Aorta (tissue), 5 donors: ENCODE results near the gene DOK6. TPM values are rescaled to one million over a fixed set of nuclear protein-coding genes. Genes with fewer than 3 reads are reported as not detected.

Source experiments
- ATAC-seq: fragments of 200-7000 bp; cut with Tn5 transposase; one replicate; pipeline ENCODE4 v1.9.1; 2022; ENCODE audit warnings: moderate library complexity; ENCODE audit not compliant: low FRiP score
- DNase-seq, 2 donors: peaks; one replicate each; pipeline ENCODE4 v3.0.0-alpha.2; 2020
- H3K27ac ChIP-seq, 2 donors: one replicate each; pipeline ENCODE4 v1.5.1; 2013; ENCODE audit warnings: low read length in 2 of 2, mild to moderate bottlenecking in 2 of 2, moderate library complexity in 2 of 2, control low read depth in 1 of 2, inconsistent platforms in 1 of 2, low read depth in 1 of 2
- H3K27me3 ChIP-seq, 2 donors: one replicate each; pipeline ENCODE4 v1.6.1; 2013; ENCODE audit warnings: control low read depth in 1 of 2, low read length in 1 of 2, mild to moderate bottlenecking in 1 of 2, moderate library complexity in 1 of 2; ENCODE audit not compliant: insufficient read depth in 2 of 2, control insufficient read depth in 1 of 2
- H3K36me3 ChIP-seq, 2 donors: one replicate each; pipeline ENCODE4 v1.6.1; 2013; ENCODE audit warnings: control low read depth in 1 of 2, low read length in 1 of 2, mild to moderate bottlenecking in 1 of 2; ENCODE audit not compliant: insufficient read depth in 2 of 2, control insufficient read depth in 1 of 2
- H3K4me1 ChIP-seq, 2 donors: one replicate each; pipeline ENCODE4 v1.6.1; 2013; ENCODE audit warnings: low read length in 2 of 2, control low read depth in 1 of 2, mild to moderate bottlenecking in 1 of 2, moderate library complexity in 1 of 2; ENCODE audit not compliant: insufficient read depth in 2 of 2, control insufficient read depth in 1 of 2
- H3K4me3 ChIP-seq, 2 donors: one replicate each; pipeline ENCODE4 v1.5.1; 2013; ENCODE audit warnings: low read length in 2 of 2, control low read depth in 1 of 2, mild to moderate bottlenecking in 1 of 2
- H3K9me3 ChIP-seq: one replicate; pipeline ENCODE4 v1.6.1; 2013; ENCODE audit warnings: mild to moderate bottlenecking, low read length; ENCODE audit not compliant: control insufficient read depth
- WGBS, 2 donors: extraction: QIAGEN DNeasy Blood & Tissue Kit; methylation state at CpG; one replicate each; pipeline ENCODE4 v1.1.7; 2013; 5-methylcytosine and 5-hydroxymethylcytosine counted together
- intact Hi-C, 2 donors: fragments of 100-400 bp; cut with DNase I; formaldehyde crosslinking; loops; one replicate each; pipeline versions ENCODE4 v1.14.2 to v1.15.0; 2022
- polyA plus RNA-seq, 2 donors: library from polyadenylated mRNA; stranded (reverse); fragments of 200-250 nt; gene quantifications; one replicate each; pipeline ENCODE4 v1.2.3, GENCODE V29; 2013
- total RNA-seq, 2 donors: library from RNA; stranded (reverse); fragmentation: NEBNext Ultra II Directional; extraction: Animal tissue kit (Norgen Biotek cat#: 25700); gene quantifications; one replicate each; pipeline ENCODE4 v1.2.1, GENCODE V29; 2021
- donor health status: healthy with polysubstance abuse.
- donor health status: Bipolar disorder and iron deficiency.
- donor health status: DM: no; HTN: no; CAD: no.
- donor health status: DM: no; HTN: no; CAD: no.
- donor health status: DM: yes; HTN: yes; CAD: no.

Gene DOK6
- total and polyA plus RNA-seq, 4 donors, result 1.2 to 6.3 (median 3.9) TPM

DNA sequence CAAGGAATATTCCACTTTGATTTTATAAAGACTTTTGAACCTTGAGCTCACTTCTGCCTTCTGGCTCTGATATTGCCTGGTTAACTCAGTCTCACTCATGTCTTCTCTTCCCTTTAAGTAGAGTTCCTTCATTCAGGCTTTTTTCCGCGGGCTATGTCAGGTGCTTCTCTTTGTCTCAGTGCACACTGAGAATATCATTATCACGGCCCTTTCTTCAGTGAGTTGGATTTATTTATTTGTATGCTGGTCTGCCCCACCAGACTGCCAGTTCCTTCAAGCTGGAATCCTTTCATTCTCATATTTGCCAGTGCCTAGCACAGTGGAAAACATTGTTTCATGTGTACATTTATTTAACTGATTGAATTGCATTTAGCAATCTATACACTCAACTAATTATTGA is 136.5 kb downstream of the DOK6 start:
- DNase-seq (no peak), ATAC-seq (no peak)
- no peak overlapping the region for H3K4me3 ChIP-seq
- H3K4me1 ChIP-seq, result no peaks in the 10 kb centered on the region
- H3K36me3 ChIP-seq, result no peaks in the 10 kb centered on the region
- intact Hi-C loops, result no loop called here
- 87 to 89% methylated on average over 3 of the region's 3 CpGs for WGBS, 2 donors
- H3K9me3 ChIP-seq, result no peaks in the 10 kb centered on the region
- H3K27me3 ChIP-seq, result no peaks in the 10 kb centered on the region
- no peak overlapping the region for H3K27ac ChIP-seq

- Histone ChIP-seq H3K27ac (no peak overlapping the region), H3K36me3 (no peaks in the 10 kb centered on the region), H3K4me1 (no peaks in the 10 kb centered on the region), H3K4me3 (no peak overlapping the region), H3K27me3 (no peaks in the 10 kb centered on the region), H3K9me3 (no peaks in the 10 kb centered on the region)
- DNase-seq, result no peak
- intact Hi-C loops, result no loop called here
- ATAC-seq, result no peak
- WGBS, 2 donors, result 65 to 79% methylated on average over 3 of the region's 3 CpGs
Measured at GRCh38 chr18:69538849-69539248, 138.2 kb downstream of the DOK6 start.

DNA sequence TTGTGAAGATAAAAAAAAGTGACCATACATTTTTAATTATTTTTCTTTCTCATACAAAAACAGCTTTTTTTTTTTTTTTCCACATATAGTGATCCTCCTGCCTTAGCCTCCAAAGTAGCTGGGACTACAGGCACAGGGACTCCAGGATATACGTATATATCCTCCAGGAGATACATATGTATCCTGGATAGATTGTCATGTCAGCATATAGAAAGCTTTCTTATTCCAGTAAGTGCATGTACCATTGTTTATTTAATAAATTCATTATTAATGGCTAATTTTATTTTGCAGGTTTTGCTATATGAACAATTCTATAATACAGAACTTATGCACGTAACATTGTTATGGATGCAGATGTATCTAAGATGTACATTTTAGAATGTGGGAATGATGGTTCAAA is 138.7 kb downstream of the DOK6 start:
- Histone ChIP-seq H3K4me1 (no peaks in the 10 kb centered on the region), H3K27ac (no peak overlapping the region), H3K27me3 (no peaks in the 10 kb centered on the region), H3K36me3 (no peaks in the 10 kb centered on the region), H3K9me3 (no peaks in the 10 kb centered on the region), H3K4me3 (no peak overlapping the region)
- intact Hi-C loops, result no loop called here
- 96 to 99% methylated on average over 2 of the region's 2 CpGs for WGBS, 2 donors
- DNase-seq (no peak), ATAC-seq (no peak)

DNA sequence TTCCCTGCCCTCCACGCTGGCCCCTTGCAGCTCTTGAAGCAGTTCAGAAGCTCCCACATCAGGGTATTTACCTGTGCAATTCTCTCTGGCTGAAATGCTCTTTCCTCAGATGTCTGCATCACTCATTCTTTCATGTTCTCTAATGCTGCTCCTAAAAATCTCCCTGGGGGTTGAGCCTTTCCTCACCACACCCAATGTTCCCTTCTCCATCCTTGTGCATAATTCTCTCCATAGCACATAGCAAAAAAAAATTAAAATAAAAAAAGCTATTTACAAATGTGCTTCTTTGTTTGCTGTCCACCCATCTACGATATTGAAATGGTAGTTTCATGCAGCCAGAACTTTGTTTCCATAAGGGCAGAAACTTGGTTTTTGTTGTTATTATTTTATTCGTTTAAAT is 155.5 kb downstream of the DOK6 start:
- ATAC-seq, result no peak
- Histone ChIP-seq H3K4me3 (no peak overlapping the region), H3K27ac (no peak overlapping the region), H3K9me3 (no peaks in the 10 kb centered on the region), H3K36me3 (no peaks in the 10 kb centered on the region), H3K4me1 (no peaks in the 10 kb centered on the region), H3K27me3 (no peaks in the 10 kb centered on the region)
- no peak for DNase-seq
- intact Hi-C loops, result loop anchor here in 1 of 2 donors (10.0 kb wide), 1 partner anchor 209 kb away; no protein-coding TSS in a partner anchor
- 58 to 60% methylated on average over 3 of the region's 3 CpGs for WGBS, 2 donors

- intact Hi-C loops, result loop anchor here in 1 of 2 donors (10.0 kb wide), 1 partner anchor 208 kb away; no protein-coding TSS in a partner anchor
- Histone ChIP-seq H3K4me1 (no peaks in the 10 kb centered on the region), H3K36me3 (no peaks in the 10 kb centered on the region), H3K27ac (no peak overlapping the region), H3K9me3 (no peaks in the 10 kb centered on the region), H3K27me3 (no peaks in the 10 kb centered on the region), H3K4me3 (no peak overlapping the region)
- ATAC-seq, result no peak
- WGBS, 2 donors, result 68 to 82% methylated on average over 4 of the region's 4 CpGs
- no peak for DNase-seq
Measured at GRCh38 chr18:69557282-69557681, 156.6 kb downstream of the DOK6 start.

- DNase-seq (no peak), ATAC-seq (no peak)
- 39 to 55% methylated on average over 2 of the region's 2 CpGs for WGBS, 2 donors
- Histone ChIP-seq H3K27ac (no peak overlapping the region), H3K27me3 (no peaks in the 10 kb centered on the region), H3K4me3 (no peak overlapping the region), H3K36me3 (no peaks in the 10 kb centered on the region), H3K4me1 (no peaks in the 10 kb centered on the region), H3K9me3 (no peaks in the 10 kb centered on the region)
- intact Hi-C loops, result loop anchor here in 1 of 2 donors (10.0 kb wide), 1 partner anchor 207 kb away; no protein-coding TSS in a partner anchor
Measured at GRCh38 chr18:69558052-69558451, 157.4 kb downstream of the DOK6 start.

GRCh38 chr18:69559604-69560003 is 158.9 kb downstream of the DOK6 start:
- H3K4me1 ChIP-seq, result no peaks in the 10 kb centered on the region
- ATAC-seq (no peak), DNase-seq (no peak)
- no peak overlapping the region for H3K4me3 ChIP-seq
- no peaks in the 10 kb centered on the region for H3K36me3 ChIP-seq
- no peaks in the 10 kb centered on the region for H3K9me3 ChIP-seq
- no peaks in the 10 kb centered on the region for H3K27me3 ChIP-seq
- no peak overlapping the region for H3K27ac ChIP-seq
- intact Hi-C loops, result loop anchor here in 1 of 2 donors (10.0 kb wide), 1 partner anchor 205 kb away; no protein-coding TSS in a partner anchor

- Histone ChIP-seq H3K27me3 (no peaks in the 10 kb centered on the region), H3K9me3 (peaks cover 3% of the 10 kb centered on the region), H3K27ac (no peak overlapping the region), H3K4me1 (no peaks in the 10 kb centered on the region), H3K36me3 (no peaks in the 10 kb centered on the region), H3K4me3 (no peak overlapping the region)
- 94 to 99% methylated on average over 2 of the region's 2 CpGs for WGBS, 2 donors
- no peak for DNase-seq
- no peak for ATAC-seq
- intact Hi-C loops, result no loop called here
Measured at GRCh38 chr18:69564602-69565001, 163.9 kb downstream of the DOK6 start.

DNA sequence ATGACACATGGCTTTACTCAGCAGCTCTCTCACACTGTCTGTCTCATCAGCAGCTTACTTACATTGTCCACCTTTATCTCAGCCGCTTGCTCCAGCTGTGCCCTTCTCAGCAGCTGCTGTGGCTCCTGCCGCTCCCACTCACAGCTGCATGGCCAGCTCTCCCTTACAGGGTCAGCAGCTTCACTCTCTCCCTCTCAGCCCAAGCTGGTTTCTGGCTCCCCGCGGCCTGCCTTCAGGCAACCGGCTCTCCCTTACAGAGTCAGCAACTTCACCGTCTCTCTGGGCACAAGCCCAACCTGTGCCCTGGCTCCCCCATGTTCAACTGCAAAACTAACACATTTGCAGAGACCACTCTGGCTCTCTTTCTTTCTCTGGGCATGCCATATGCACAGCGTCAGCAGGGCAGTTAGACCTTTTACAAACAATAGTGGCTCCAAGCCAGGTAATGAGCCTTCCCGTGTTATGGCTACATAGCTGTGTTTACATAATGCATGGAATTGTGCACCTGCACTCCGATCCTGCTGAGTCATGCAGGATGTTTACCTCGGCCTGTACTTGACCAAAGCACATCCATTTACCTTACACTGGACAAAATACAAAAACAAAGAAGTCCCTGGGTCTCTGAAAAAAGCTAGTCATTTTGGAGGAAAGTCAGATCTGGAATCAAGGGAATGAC is 167.3 kb downstream of the DOK6 start:
- 85 to 87% methylated on average over 10 of the region's 10 CpGs for WGBS, 2 donors
- Histone ChIP-seq H3K27ac (no peak overlapping the region), H3K27me3 (no peaks in the 10 kb centered on the region), H3K4me3 (no peak overlapping the region), H3K36me3 (no peaks in the 10 kb centered on the region), H3K4me1 (no peaks in the 10 kb centered on the region), H3K9me3 (peaks cover 3% of the 10 kb centered on the region)
- intact Hi-C loops, result no loop called here
- ATAC-seq (no peak), DNase-seq (no peak)
